H1 (cell line): ENCODE results near the gene CXCL5.
A peak's percentile ranks its signal among the peaks of the same experiment; 100 is the strongest.

Experiments used
- CHD7 ChIP-seq: fragments of 300-600 bp; sonication (generic); IDR thresholded peaks from 2 replicates; pipeline ENCODE4 v1.7.1; 2012; ENCODE audit warnings: low read length, moderate library complexity, mild to moderate bottlenecking, inconsistent platforms; ENCODE audit not compliant: insufficient replicate concordance
- CTCF ChIP-seq, 3 experiments: IDR thresholded peaks; 1 replicate in 2 of 3; 2 replicates in 1 of 3; pipeline versions ENCODE4 v1.5.1 to v1.6.1; 2011; ENCODE audit warnings: low read length in 3 of 3, mild to moderate bottlenecking in 3 of 3, inconsistent platforms in 2 of 3, low read depth in 1 of 3, moderate library complexity in 1 of 3; ENCODE audit not compliant: insufficient read depth in 1 of 3; ENCODE audit errors: control extremely low read depth in 1 of 3
- GABPA ChIP-seq: IDR thresholded peaks from 2 replicates; pipeline ENCODE4 v1.6.1; 2011; ENCODE audit warnings: mild to moderate bottlenecking, low read length, moderate library complexity, borderline replicate concordance; ENCODE audit not compliant: insufficient read depth
- SIX5 ChIP-seq: IDR thresholded peaks from 2 replicates; pipeline ENCODE4 v1.6.1; 2011; ENCODE audit warnings: mild to moderate bottlenecking, low read depth, low read length
- TCF12 ChIP-seq: IDR thresholded peaks from 2 replicates; pipeline ENCODE4 v1.6.1; 2011; ENCODE audit warnings: low read depth, mild to moderate bottlenecking, low read length

GRCh38 chr4:73964862-73965611 is 33.4 kb downstream of the CXCL5 start:
- TF ChIP-seq SIX5 (no peak), CTCF (IDR thresholded peaks at IDR 0.05; ENCODE audit: control extremely low read depth in 1 of 3, insufficient read depth in 1 of 3, low read depth in 1 of 3, low read length in 3 of 3) (peak; percentile 70 to 92 (median 92)), GABPA (no peak), CHD7 (no peak), TCF12 (no peak)
